ENCODE results near the gene SCYL3. TPM values are rescaled to one million over a fixed set of nuclear protein-coding genes. Genes with fewer than 3 reads are reported as not detected.

The SCYL3 gene
- total and polyA plus RNA-seq, 3 experiments from 2014 or later = 12.7 to 13.5 (median 13.1) TPM

DNA sequence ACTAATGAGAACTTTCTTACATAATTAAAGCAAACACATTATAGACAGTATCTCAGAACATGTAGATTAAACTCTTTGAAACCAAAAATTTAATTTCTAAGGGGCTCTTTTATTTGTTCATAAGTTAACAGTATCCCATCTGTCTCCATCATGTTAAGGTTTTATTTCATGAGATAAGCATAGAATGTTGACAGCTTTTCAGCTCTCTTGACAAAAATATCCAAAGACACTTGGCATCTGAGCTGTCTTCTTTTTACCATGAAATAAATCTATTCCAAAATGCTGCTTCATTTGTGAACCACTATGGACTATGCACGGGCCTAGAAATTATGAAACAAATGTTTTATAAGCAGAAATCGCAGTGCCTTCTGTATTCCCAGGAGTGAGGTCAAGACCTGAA lies 45.2 kb downstream of the SCYL3 start:
- H3K4me3 Mint-ChIP-seq = no peak overlapping the region
- H3K27me3 Mint-ChIP-seq = no peaks in the 10 kb centered on the region
- no peaks in the 10 kb centered on the region for H3K9me3 ChIP-seq (ENCODE audit: low read length)
- H3K4me3 ChIP-seq (ENCODE audit: low read length) = no peak overlapping the region
- CTCF ChIA-PET = no interaction called here
- H3K27ac ChIP-seq (ENCODE audit: low read depth, low read length) = no peak overlapping the region
- H3K4me1 ChIP-seq (ENCODE audit: insufficient read depth, low read length) = no peaks in the 10 kb centered on the region
- no peaks in the 10 kb centered on the region for H3K27me3 ChIP-seq (ENCODE audit: insufficient read depth, low read length, poor library complexity, severe bottlenecking)
- peaks cover 0 to 2% (median 2%) of the 10 kb centered on the region in 3 donors for H3K4me1 Mint-ChIP-seq
- peaks cover 38% of the 10 kb centered on the region for H3K36me3 ChIP-seq (ENCODE audit: insufficient read depth, low read length)
- POLR2A ChIA-PET = no interaction called here
- no peaks in the 10 kb centered on the region for H3K9me3 Mint-ChIP-seq
- H3K27ac Mint-ChIP-seq = peak overlapping the region in 2 of 8 donors; percentile 1 to 14
- DNase-seq = no peak
- H3K36me3 Mint-ChIP-seq = peaks cover 35 to 76% (median 39%) of the 10 kb centered on the region in 3 donors

- peaks cover 8% of the 10 kb centered on the region for H3K9me3 ChIP-seq (ENCODE audit: low read length)
- H3K36me3 ChIP-seq (ENCODE audit: insufficient read depth, low read length) = peaks cover 20% of the 10 kb centered on the region
- POLR2A ChIA-PET = no interaction called here
- H3K27me3 ChIP-seq (ENCODE audit: insufficient read depth, low read length, poor library complexity, severe bottlenecking) = no peaks in the 10 kb centered on the region
- H3K4me1 Mint-ChIP-seq = no peaks in the 10 kb centered on the region
- peak in 1 of 5 donors; percentile 33 for DNase-seq
- no peaks in the 10 kb centered on the region for H3K27me3 Mint-ChIP-seq
- H3K27ac Mint-ChIP-seq = peak overlapping the region in 1 of 8 donors; percentile 47
- no peak overlapping the region for H3K4me3 ChIP-seq (ENCODE audit: low read length)
- no peak overlapping the region for H3K27ac ChIP-seq (ENCODE audit: low read depth, low read length)
- no peaks in the 10 kb centered on the region for H3K4me1 ChIP-seq (ENCODE audit: insufficient read depth, low read length)
- CTCF ChIA-PET = no interaction called here
- H3K9me3 Mint-ChIP-seq = peaks cover 3 to 13% (median 11%) of the 10 kb centered on the region in 5 donors
- no peak overlapping the region for H3K4me3 Mint-ChIP-seq
- H3K36me3 Mint-ChIP-seq = peaks cover 42 to 62% (median 56%) of the 10 kb centered on the region in 3 donors
Observed at GRCh38 chr1:169844941-169845608, 48.6 kb downstream of the SCYL3 start.

DNA sequence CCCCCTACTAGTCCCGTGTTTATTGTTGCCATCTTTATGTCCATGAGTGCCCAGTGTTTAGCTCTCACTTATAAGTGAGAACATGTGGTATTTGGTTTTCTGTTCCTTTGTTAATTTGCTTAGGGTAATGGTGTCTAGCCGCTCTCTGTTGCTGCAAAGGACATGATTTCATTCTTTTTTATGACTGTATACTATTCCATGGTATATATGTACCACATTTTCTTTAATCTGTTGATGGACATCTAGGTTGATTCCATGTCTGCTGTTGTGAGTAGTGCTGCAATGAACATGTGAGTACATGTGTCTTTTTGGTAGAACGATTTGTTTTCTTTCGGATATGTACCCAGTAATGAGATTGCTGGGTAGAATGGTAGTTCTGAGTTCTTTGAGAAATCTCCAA lies 54.8 kb downstream of the SCYL3 start:
- POLR2A ChIA-PET = interaction anchor here (0.6 kb wide), 1 partner anchor 212 kb away, joined by 5 read pairs; no protein-coding TSS in a partner anchor

GRCh38 chr1:169836198-169836597 lies 57.5 kb downstream of the SCYL3 start:
- Histone ChIP-seq H3K27ac (ENCODE audit: low read depth, low read length) (no peak overlapping the region), H3K9me3 (ENCODE audit: low read length) (peaks cover 6% of the 10 kb centered on the region), H3K27me3 (ENCODE audit: insufficient read depth, low read length, poor library complexity, severe bottlenecking) (no peaks in the 10 kb centered on the region), H3K4me3 (ENCODE audit: low read length) (no peak overlapping the region), H3K36me3 (ENCODE audit: insufficient read depth, low read length) (no peaks in the 10 kb centered on the region), H3K4me1 (ENCODE audit: insufficient read depth, low read length) (no peaks in the 10 kb centered on the region)
- Mint-ChIP-seq H3K36me3 (peaks cover 32 to 46% (median 36%) of the 10 kb centered on the region in 3 donors), H3K27me3 (no peaks in the 10 kb centered on the region), H3K27ac (no peak overlapping the region), H3K4me1 (no peaks in the 10 kb centered on the region), H3K4me3 (no peak overlapping the region), H3K9me3 (peaks cover 11 to 23% (median 19%) of the 10 kb centered on the region in 5 donors)
- DNase-seq = no peak
- POLR2A ChIA-PET = no interaction called here
- CTCF ChIA-PET = no interaction called here

More for the DNA sequence above, 54.8 kb downstream of the SCYL3 start:
- Histone ChIP-seq H3K36me3 (ENCODE audit: insufficient read depth, low read length) (no peaks in the 10 kb centered on the region), H3K27me3 (ENCODE audit: insufficient read depth, low read length, poor library complexity, severe bottlenecking) (no peaks in the 10 kb centered on the region), H3K9me3 (ENCODE audit: low read length) (peaks cover 8% of the 10 kb centered on the region), H3K4me3 (ENCODE audit: low read length) (no peak overlapping the region), H3K4me1 (ENCODE audit: insufficient read depth, low read length) (no peaks in the 10 kb centered on the region), H3K27ac (ENCODE audit: low read depth, low read length) (no peak overlapping the region)
- H3K27ac Mint-ChIP-seq = peak overlapping the region in 1 of 8 donors; percentile 18
- no peak for DNase-seq
- H3K27me3 Mint-ChIP-seq = no peaks in the 10 kb centered on the region
- CTCF ChIA-PET = no interaction called here
- no peak overlapping the region for H3K4me3 Mint-ChIP-seq
- peaks cover 11 to 26% (median 22%) of the 10 kb centered on the region in 5 donors for H3K9me3 Mint-ChIP-seq
- no peaks in the 10 kb centered on the region for H3K4me1 Mint-ChIP-seq
- H3K36me3 Mint-ChIP-seq = peaks cover 38 to 51% (median 44%) of the 10 kb centered on the region in 3 donors

DNA sequence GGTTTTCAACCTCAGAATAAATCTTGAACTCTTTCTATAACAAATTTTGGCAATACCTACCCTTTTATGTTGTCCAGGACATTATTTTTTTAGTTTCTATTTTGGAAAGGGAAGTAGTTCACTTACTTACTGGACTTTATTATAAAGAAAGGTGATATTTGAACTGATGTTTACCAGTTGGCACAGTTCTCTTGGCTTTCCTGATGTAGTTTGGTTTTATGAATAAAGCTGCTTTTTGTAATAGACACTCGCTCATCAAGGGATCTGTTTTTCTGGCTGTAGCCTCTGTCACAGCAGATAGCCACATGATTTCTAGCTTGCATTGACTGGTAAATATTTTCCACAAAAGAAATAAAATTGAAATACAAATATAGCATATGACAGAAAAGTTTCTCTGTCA lies 58.0 kb downstream of the SCYL3 start:
- Mint-ChIP-seq H3K4me1 (no peaks in the 10 kb centered on the region), H3K27ac (peak overlapping the region in 1 of 8 donors; percentile 35), H3K9me3 (peaks cover 11 to 17% (median 14%) of the 10 kb centered on the region in 5 donors), H3K36me3 (peaks cover 30 to 46% (median 32%) of the 10 kb centered on the region in 3 donors), H3K4me3 (no peak overlapping the region), H3K27me3 (no peaks in the 10 kb centered on the region)
- no peak for DNase-seq
- H3K27ac ChIP-seq (ENCODE audit: low read depth, low read length) = no peak overlapping the region
- H3K36me3 ChIP-seq (ENCODE audit: insufficient read depth, low read length) = no peaks in the 10 kb centered on the region
- H3K4me3 ChIP-seq (ENCODE audit: low read length) = no peak overlapping the region
- no peaks in the 10 kb centered on the region for H3K4me1 ChIP-seq (ENCODE audit: insufficient read depth, low read length)
- H3K27me3 ChIP-seq (ENCODE audit: insufficient read depth, low read length, poor library complexity, severe bottlenecking) = no peaks in the 10 kb centered on the region
- CTCF ChIA-PET = no interaction called here
- POLR2A ChIA-PET = no interaction called here
- peaks cover under 1% of the 10 kb centered on the region for H3K9me3 ChIP-seq (ENCODE audit: low read length)

GRCh38 chr1:169834869-169835268 lies 58.8 kb downstream of the SCYL3 start:
- no peaks in the 10 kb centered on the region for H3K27me3 ChIP-seq (ENCODE audit: insufficient read depth, low read length, poor library complexity, severe bottlenecking)
- H3K27ac ChIP-seq (ENCODE audit: low read depth, low read length) = no peak overlapping the region
- H3K36me3 ChIP-seq (ENCODE audit: insufficient read depth, low read length) = no peaks in the 10 kb centered on the region
- no peaks in the 10 kb centered on the region for H3K27me3 Mint-ChIP-seq
- H3K9me3 ChIP-seq (ENCODE audit: low read length) = no peaks in the 10 kb centered on the region
- peaks cover 26 to 46% (median 32%) of the 10 kb centered on the region in 3 donors for H3K36me3 Mint-ChIP-seq
- DNase-seq = no peak
- peak overlapping the region in 2 of 8 donors; percentile 15 to 74 for H3K27ac Mint-ChIP-seq
- ChIA-PET CTCF (no interaction called here), POLR2A (no interaction called here)
- H3K4me1 ChIP-seq (ENCODE audit: insufficient read depth, low read length) = no peaks in the 10 kb centered on the region
- H3K4me3 Mint-ChIP-seq = no peak overlapping the region
- no peak overlapping the region for H3K4me3 ChIP-seq (ENCODE audit: low read length)
- H3K9me3 Mint-ChIP-seq = peaks cover 6 to 12% (median 9%) of the 10 kb centered on the region in 5 donors
- H3K4me1 Mint-ChIP-seq = no peaks in the 10 kb centered on the region

- Mint-ChIP-seq H3K27ac (no peak overlapping the region), H3K4me3 (no peak overlapping the region), H3K36me3 (peaks cover 13 to 40% (median 23%) of the 10 kb centered on the region in 3 donors), H3K27me3 (no peaks in the 10 kb centered on the region), H3K9me3 (peaks cover 0 to 3% (median 0%) of the 10 kb centered on the region in 5 donors), H3K4me1 (no peaks in the 10 kb centered on the region)
- no peak overlapping the region for H3K27ac ChIP-seq (ENCODE audit: low read depth, low read length)
- CTCF ChIA-PET = no interaction called here
- POLR2A ChIA-PET = no interaction called here
- no peaks in the 10 kb centered on the region for H3K27me3 ChIP-seq (ENCODE audit: insufficient read depth, low read length, poor library complexity, severe bottlenecking)
- DNase-seq = no peak
- H3K9me3 ChIP-seq (ENCODE audit: low read length) = no peaks in the 10 kb centered on the region
- H3K4me1 ChIP-seq (ENCODE audit: insufficient read depth, low read length) = no peaks in the 10 kb centered on the region
- no peak overlapping the region for H3K4me3 ChIP-seq (ENCODE audit: low read length)
- no peaks in the 10 kb centered on the region for H3K36me3 ChIP-seq (ENCODE audit: insufficient read depth, low read length)
Observed at GRCh38 chr1:169833179-169833901, 60.4 kb downstream of the SCYL3 start.

DNA sequence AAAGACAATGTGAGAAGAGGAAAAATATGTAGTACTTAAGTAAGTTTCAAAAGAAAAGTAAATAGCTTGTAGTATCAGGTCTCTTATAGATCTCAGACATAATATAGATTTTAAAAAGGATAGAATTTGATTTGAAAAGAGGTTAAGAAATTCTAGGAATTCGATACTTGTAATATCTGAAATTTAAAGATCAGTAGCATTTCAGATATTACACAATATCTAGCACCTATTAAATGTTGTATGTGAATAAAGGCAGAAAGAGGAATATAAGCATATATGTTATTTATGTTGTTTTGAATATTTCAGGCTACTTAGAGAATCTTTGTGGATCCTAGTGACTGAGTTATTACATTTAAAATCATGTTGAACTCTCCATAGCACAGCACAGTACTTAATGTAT lies 64.0 kb downstream of the SCYL3 start:
- Histone ChIP-seq H3K4me3 (ENCODE audit: low read length) (no peak overlapping the region), H3K36me3 (ENCODE audit: insufficient read depth, low read length) (no peaks in the 10 kb centered on the region)

More for the DNA sequence above, 64.0 kb downstream of the SCYL3 start:
- Mint-ChIP-seq H3K27me3 (no peaks in the 10 kb centered on the region), H3K27ac (no peak overlapping the region), H3K9me3 (no peaks in the 10 kb centered on the region), H3K4me1 (no peaks in the 10 kb centered on the region), H3K36me3 (peaks cover 7 to 43% (median 18%) of the 10 kb centered on the region in 3 donors), H3K4me3 (no peak overlapping the region)
- DNase-seq = no peak
- no peaks in the 10 kb centered on the region for H3K9me3 ChIP-seq (ENCODE audit: low read length)
- CTCF ChIA-PET = no interaction called here
- POLR2A ChIA-PET = no interaction called here
- no peaks in the 10 kb centered on the region for H3K4me1 ChIP-seq (ENCODE audit: insufficient read depth, low read length)
- H3K27ac ChIP-seq (ENCODE audit: low read depth, low read length) = no peak overlapping the region
- H3K27me3 ChIP-seq (ENCODE audit: insufficient read depth, low read length, poor library complexity, severe bottlenecking) = no peaks in the 10 kb centered on the region

Measured in CD8-positive, alpha-beta memory T cell (primary cell).